Inferior parietal cortex (tissue), 1 donor: ENCODE measurements around the gene BICDL2.
A peak's percentile ranks its signal among the peaks of the same experiment; 100 is the strongest.
"Not testable (repeated sequence)": the region's sequence is repeated elsewhere in the genome, so short reads cannot be mapped to it uniquely, and the experiment has no call there.

ENCODE experiments used
- DNase-seq: peaks from one replicate; pipeline ENCODE4 v3.0.0-alpha.2; 2016; ENCODE audit errors: extremely low spot score

BICDL2 gene

DNA sequence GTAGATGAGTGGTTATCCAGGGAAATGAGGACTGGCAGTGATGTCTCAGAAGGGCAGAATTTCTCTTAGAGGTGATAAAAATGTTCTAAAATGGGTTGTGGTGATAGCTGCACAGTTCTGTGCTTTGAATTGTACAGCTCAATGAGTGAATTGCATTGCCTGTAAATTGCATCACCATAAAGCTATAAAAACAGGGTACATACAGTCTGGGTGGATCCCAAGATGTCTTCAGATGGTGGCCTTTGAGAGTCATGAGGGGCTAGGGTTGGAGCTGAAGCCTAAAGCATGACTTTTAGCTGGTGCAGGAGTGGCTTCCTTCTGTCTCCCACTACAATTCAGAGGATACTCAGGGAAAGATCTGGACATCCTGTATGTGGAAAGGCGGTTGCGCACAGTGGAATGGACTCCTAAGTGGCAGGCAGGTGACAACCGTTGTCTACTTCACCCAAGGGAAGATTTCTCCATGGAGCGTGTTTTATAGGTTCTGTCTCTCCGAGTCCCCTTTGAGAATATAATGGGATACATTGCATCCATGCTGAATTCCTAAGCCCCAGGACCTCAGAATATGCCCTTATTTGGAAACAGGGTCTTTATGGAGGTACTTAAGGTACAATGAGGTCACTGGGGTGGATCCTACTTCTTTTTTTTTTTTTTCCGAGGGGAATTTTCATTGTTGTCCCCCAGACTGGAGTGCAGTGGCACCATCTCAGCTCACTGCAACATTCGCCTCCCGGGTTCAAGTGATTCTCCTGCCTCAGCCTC, 27.1 kb upstream of the BICDL2 start:
- DNase-seq: no peak

DNA sequence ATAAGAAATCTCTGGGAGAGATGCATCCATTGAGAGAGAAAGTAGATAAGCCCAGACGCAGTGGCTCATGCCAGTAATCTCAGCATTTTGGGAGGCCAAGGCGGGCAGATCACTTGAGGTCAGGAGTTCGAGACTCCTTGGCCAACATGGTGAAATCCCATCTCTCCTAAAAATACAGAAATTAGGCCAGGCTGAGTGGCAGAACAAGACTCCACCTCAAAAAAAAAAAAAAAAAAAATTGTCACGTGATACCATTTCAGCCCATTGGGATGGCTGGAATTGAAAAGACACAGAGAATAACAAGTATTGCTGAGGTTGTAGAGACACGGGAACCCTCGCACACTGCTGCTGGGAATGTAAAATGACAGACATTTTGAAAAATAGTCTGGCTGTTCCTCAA, 25.8 kb upstream of the BICDL2 start:
- DNase-seq: no peak

DNA sequence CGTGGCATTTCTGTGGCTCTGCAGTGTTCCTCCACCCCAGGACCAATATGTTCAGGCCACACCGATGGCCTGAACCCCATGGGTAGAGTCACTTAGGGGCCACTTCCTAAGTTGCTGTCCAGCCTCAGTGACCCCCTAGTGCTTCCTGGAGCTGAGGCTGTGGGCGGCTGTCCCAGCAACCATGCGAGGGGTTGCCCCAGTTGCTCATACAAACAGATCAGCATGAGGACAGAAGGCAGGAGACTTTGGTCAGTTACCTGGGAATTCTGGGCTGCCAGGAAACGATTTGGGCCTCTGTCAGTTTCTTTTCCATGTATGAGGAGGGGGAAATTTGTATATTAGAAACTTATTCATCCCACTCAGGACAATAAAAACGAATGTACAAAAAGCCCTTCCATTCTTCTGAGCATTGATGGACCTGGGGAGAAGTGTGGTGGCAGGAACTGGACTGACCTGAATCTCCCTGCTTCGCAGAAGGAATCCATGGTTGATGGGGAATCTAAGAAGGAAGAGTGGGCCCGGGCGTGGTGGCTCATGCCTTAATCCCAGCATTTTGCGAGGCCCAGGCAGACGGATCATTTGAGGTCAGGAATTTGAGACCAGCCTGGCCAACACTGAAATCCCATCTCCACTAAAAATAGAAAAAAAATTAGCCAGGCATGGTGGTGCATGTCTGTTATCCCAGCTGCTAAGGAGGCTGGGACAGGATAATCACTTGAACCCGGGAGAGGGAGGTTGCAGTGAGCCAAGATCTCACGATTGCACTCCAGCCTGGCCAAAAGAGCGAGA, 23.8 kb upstream of the BICDL2 start:
- DNase-seq: no peak

DNA sequence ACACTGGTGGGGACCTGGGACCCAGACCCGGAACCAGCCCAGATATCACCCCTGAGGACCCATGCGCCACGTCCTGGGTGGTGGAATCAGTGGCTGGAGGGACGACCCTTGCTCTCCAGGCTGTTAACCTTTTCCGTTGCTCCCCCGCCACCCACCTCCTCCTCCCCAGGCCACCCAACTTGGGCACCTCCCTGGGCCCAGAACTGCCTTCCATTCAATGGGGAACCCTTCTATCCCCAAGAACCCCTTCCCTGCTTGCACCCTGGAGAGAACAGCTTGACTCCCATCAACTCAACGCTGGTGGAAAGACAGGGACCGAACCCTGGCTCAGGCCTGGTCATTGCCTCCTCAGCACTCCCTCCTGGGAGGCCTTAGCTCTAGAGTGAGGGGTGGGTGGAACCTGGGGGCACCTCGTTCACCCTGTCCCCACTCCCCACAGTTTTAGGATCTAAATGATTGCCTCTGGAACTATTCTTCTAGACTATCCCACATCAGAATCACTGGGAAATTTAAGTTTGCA, 23.0 kb upstream of the BICDL2 start:
- no peak for DNase-seq

DNA sequence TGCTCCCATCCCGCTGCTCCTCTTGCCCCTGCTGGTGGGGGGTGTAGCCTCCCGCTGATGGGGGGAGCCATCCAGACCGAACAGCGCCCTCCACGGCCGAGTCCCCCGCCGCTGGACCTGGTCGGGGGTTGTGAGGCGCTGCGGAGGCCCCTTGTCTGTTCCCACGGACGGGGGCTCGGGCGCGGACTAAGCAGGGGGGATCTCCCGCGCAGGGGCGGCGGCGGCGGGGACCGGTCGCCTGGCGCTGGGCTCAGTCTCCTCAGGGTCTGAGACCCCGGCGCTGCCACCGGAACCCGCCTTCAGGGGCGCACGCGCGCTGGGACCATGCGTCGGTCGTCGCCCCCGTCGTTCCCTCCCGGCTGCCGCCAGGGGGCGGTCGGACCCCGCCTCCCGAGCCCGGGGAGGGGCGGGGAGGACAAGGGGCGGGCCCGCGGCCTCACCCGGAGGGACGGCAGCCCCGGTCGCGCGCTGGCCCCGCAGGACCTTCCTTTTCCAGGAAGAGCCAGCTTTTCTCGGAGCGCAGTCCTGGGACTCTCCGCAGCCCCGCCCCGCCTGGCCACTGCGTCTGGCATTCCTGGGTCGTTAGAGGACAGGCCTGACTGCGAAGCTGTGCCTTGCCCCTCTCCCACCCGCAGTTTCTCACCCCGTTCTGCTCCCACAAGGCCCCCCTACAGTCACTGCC, 22.4 kb upstream of the BICDL2 start:
- peak; percentile 87 for DNase-seq

DNA sequence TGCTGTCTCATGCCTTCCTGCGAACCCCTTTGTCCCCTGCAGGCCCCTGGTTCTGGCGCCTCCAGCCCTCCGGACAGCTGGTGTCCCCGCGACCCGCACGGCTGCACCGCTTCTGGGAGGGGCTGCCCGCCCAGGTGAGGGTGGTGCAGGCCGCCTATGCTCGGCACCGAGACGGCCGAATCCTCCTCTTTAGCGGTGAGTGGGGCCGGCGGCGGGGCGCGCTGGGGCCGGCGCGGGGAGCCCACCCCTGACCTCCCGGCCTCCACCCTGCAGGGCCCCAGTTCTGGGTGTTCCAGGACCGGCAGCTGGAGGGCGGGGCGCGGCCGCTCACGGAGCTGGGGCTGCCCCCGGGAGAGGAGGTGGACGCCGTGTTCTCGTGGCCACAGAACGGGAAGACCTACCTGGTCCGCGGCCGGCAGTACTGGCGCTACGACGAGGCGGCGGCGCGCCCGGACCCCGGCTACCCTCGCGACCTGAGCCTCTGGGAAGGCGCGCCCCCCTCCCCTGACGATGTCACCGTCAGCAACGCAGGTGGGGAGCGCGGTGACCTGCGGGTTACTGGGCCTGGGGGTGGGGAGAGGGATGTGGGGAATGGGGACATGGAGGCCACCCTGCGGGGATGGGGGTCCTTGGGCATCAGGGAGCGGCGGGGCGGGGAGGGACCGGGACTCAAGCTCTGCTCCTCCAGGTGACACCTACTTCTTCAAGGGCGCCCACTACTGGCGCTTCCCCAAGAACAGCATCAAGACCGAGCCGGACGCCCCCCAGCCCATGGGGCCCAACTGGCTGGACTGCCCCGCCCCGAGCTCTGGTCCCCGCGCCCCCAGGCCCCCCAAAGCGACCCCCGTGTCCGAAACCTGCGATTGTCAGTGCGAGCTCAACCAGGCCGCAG, 21.6 kb upstream of the BICDL2 start:
- DNase-seq: peak; percentile 8

DNA sequence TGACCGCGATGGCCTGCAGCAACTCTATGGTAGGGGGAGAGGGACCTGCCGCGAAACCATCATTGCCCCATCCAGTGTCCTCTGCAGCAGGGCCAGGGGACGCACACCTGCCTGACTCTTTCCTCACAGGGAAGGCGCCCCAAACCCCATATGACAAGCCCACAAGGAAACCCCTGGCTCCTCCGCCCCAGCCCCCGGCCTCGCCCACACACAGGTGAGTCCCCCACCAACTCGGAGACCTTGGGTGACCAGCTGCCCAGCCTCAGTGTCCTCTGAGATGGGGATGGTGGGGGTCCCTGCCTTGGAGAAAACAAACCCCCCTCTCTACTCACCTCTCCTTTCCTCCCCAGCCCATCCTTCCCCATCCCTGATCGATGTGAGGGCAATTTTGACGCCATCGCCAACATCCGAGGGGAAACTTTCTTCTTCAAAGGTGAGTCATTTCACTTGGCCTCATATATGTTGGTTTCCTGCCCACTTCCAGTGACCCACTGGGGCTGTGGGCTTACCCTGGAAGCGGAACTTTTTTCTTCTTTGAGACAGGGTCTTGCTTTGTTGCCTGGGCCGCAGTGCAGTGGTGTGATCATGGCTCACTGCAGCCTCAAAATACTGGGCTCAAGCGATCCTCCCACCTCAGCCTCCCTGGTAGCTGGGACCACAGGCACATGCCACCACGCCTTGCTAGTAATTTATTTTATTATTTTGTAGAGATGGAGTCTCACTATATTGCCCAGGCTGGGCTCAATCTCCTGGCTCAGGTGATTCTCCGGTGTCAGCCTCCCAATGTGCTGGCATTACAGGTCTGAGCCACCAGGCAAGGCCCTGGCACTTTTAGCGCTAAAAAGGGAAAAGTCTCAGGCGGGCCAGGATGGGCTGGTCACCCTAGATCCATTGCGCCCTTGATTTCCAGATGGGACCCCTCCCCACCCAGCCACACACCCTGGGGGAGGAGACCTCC, 20.7 kb upstream of the BICDL2 start:
- no peak for DNase-seq

DNA sequence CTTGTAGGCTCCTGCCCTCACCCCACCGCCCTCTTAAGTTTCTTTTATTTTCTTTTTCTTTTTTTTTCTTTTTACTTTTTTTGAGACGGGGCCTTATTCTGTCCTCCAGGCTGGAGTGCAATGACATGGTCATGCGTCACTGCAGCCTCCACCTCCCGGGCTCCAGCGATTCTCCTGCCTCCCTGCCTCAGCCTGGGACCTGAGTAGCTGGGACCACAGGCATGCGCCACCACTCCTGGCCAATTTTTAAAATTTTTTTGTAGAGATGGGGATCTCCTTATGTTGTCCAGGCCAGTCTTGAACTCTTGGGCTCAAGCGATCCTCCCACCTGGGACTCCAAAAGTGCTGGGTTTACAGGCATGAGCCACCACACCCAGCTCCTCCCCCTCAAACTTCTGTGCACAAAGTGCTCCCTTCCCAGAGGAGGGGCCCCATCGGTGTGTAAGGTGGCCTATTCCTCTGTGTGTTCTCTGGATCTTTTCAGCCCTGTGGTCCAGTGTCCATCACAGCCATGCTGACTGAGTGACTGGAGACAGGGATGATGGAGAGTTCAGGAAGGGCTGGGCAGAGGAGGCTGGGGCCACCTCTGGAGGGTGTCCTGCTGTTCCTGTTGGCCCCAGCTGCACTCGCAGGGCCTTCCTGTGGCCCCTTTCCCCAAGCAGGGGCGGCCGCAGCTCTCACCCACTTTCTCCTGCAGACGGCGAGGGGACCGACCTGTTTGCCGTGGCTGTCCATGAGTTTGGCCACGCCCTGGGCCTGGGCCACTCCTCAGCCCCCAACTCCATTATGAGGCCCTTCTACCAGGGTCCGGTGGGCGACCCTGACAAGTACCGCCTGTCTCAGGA, 19.8 kb upstream of the BICDL2 start:
- DNase-seq: no peak

DNA sequence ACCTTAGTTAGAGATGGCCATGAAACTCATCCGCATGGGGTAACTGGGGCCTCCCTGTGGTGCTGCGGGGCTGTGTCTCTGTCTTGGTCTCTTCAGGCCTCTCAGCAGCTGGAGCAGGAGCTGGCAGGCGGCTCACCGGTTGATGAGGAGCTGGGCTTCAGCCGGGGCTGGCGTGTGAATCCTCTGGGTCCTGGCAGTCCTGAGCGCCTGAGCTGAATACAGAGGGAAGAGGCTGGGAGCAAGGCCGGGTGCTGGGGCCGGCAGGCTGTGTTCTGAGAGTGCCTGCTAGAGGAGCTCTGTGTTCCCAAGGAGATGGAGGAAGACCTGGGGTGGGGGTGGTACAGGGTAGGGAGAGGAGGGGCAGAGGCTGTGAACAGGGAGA, 19.0 kb upstream of the BICDL2 start:
- not testable (repeated sequence) for DNase-seq

DNA sequence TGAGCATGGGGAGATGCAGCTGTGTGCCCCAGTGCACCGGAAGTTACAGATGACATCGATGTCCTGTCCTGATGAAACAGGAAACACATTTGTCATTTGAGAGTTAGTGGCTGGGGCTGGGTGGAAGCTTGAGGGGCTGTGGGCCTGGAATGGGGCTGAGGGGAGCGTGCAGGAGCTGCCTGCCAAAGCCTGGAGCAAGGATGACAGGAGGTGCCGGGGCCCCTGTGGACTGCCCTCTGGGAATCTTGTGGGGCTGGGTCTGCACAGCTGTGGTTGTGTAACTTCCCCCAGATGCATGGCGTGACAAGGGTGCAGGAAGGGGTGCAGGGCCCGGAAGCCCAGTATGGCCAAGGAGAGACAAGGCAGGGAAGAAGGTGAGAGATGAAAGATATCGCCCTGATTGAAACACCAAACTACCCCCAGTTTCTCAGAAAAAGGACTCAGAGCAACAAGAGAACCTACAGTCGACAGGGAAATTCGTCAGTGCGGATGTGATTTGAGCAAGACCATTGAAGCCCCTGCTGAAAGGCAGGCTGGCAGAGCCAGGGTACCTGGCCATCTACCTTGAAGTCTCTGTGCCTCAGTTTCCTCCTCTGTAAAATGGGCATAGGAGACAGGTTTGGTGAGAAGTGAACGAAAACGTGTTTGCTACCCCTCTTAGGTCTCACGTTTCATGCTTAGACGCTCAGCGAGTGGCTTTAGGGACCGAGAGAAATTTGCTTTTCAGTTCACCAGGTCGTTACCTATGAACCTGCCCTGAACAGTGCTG, 18.4 kb upstream of the BICDL2 start:
- no peak for DNase-seq

DNA sequence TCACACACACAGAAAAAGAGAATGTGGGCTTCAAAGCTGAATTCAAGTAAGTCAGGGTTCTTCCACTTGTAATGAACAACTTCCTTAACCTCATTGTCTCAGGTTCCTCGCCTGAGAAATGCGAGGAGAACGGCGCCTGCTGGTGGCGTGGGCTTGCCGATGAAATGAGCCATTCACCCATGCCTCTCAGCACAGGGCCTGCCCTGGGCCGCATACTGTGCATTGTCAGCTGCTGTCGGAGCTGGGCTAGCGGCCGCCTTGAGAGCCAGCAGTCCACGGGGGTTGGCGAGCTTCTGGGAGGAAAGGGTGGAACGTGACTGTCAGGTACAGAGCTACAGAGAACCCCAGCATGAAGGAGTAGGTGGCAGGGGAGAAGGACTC, 16.6 kb upstream of the BICDL2 start:
- not testable (repeated sequence) for DNase-seq

DNA sequence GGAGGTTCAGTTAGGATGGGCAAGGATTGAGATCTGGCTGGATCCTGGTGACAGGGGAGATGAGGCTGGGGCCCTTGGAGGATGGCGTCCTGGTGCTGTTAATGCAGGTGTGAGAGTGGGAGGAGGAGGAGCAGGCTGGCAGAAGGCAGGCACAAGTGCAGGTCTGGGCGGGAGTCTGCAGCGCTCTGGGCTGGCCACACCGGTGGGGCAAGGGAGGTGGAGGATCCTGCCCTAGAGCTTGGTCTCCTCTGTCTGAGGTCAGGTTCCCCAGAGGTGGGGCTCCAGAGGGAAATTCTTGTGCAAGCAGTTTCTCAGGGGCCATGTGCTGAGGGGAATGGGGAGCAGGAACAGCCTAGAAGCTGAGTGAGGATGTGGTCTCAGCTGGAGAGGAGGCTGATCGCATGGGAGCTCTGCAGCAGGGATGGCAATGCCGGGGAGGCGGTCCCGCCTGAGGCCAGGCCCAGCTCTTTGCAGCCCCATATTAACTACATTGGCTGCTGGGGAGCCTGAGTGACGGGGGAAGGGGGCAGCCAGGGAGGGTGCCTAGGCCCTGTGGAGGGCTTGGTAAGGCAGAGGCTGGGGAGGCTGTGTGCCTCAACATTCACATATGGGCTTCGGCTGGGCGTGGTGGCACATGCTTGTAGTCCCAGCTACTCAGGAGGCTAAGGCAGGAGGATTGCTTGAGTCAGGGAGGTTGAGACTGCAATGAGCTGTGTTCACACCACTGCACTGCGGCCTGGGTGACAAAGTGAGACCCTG, 16.0 kb upstream of the BICDL2 start:
- DNase-seq: not testable (repeated sequence)

DNA sequence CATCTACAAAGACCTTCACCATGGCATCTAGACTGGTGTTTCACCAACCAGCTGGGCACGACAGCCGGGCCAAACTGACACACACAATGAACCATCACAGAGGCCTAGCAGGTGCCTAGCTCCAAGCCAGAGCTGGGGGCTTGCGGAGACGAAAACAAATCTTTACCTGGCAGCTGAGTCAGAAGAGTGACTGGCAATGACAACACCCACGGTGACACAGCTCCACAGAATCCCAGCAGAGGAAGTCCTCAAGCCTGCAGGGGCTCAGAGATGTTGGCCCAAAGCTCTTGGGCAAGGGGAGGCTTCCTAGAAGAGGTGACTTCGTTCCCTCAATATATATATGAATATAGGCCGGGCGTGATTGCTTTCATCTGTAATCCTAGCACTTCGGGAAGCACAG, 14.8 kb upstream of the BICDL2 start:
- no peak for DNase-seq

DNA sequence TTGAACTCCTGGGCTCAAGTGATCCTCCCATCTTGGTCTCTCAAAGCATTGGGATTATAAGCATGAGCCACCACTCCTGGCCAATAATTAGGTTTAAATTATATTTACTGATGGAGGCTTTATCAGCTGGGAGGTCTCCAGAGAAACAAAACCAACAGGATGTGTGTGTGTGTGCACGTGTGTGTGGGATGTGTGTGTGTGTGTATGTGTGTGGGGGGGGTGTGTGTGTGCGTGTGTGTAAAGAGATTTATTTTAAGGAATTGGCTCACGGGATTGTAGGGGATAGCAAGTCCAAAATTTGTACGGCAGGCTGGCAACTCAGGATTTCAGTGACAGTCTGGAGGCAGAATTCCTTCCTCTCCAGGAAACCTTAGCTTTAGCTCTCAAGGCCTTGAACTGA, 14.3 kb upstream of the BICDL2 start:
- no peak for DNase-seq

DNA sequence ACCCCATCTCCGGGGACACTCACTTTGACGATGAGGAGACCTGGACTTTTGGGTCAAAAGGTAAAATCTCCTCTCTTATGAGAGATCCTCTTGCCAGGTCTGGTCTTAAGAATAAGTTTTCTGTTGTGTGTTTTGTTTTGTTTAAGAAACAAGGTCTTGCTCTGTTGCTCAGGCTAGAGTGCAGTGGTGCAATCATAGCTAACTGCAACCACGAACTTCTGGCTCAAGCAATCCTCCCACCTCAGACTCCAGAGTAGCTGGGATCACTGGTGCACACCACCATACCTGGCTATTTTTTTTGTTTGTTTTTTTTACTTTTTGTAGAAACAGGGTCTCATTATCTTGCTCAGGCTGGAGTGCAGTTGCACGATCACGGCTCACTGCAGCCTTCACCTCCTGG, 13.7 kb upstream of the BICDL2 start:
- no peak for DNase-seq

DNA sequence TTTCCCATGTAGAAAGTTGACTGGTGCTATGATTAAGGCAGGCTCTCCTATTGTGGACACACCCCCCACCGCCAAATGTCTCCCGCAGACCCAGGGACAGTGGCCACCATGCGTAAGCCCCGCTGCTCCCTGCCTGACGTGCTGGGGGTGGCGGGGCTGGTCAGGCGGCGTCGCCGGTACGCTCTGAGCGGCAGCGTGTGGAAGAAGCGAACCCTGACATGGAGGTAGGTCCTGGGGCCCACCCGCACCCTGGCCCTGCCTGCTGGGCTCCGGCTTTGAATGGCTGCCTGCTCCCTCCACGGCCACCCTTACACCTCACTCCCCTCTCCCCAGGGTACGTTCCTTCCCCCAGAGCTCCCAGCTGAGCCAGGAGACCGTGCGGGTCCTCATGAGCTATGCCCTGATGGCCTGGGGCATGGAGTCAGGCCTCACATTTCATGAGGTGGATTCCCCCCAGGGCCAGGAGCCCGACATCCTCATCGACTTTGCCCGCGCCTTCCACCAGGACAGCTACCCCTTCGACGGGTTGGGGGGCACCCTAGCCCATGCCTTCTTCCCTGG, 13.3 kb upstream of the BICDL2 start:
- no peak for DNase-seq

DNA sequence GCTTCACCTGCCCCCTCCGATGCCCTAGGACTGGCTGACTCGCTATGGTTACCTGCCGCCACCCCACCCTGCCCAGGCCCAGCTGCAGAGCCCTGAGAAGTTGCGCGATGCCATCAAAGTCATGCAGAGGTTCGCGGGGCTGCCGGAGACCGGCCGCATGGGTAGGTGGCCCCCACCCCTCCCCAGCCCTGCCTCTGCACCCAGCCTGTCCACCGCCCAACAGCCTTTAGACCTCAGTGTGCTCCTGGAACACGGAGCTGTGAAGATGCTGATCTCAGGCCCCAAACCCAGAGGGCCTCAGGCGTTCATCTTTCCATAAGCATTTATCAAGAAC, 10.6 kb upstream of the BICDL2 start:
- no peak for DNase-seq
